ENCODE measurements around the gene MACF1. TPM values are rescaled to one million over a fixed set of nuclear protein-coding genes. Genes with fewer than 3 reads are reported as not detected.
"Not testable (repeated sequence)": the region's sequence is repeated elsewhere in the genome, so short reads cannot be mapped to it uniquely, and the experiment has no call there.

Gene MACF1
- total RNA-seq, 4 donors from 2014 or later = 421 to 942 (median 545) TPM

DNA sequence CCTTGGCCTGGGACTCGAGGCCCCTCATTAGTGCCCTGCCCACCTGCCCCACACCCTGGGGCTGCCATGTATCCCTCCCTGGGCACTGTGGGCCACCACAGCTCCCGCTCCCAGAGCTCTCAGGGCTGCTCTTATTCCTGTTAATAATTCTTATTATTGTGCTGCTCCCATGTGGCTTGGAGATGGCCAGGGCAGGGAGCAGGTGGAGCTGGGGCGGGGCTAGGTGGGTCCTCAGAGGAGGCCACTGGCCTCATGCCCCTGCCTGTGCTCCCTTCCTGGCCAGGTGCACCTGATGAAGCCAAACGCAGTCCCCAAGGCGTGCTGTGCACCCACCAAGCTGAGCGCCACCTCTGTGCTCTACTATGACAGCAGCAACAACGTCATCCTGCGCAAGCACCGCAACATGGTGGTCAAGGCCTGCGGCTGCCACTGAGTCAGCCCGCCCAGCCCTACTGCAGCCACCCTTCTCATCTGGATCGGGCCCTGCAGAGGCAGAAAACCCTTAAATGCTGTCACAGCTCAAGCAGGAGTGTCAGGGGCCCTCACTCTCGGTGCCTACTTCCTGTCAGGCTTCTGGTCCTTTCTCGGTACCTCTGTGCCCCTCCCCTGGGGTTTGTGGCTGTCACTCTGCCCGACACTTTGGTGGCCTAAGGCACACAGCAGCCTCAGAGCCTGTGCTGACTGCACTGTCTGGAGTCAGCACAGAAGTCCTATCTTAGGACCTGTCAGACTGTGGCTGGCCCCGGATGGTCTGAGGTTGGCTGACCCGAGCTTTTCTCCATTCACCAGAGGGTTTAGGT lies 321.1 kb downstream of the MACF1 start:
- H3K9me3 ChIP-seq = no peaks in the 10 kb centered on the region
- H3K4me1 ChIP-seq = no peaks in the 10 kb centered on the region
- no peaks in the 10 kb centered on the region for H3K27me3 ChIP-seq
- no peak for DNase-seq (ENCODE audit: low spot score in 2 of 2)
- no peak overlapping the region for H3K4me3 ChIP-seq
- TF ChIP-seq CTCF (IDR thresholded peaks at IDR 0.05) = no peak
- no peak for TF ChIP-seq POLR2AphosphoS5 (IDR thresholded peaks at IDR 0.05)
- no peak for TF ChIP-seq POLR2A (IDR thresholded peaks at IDR 0.05)
- no peak for TF ChIP-seq EP300 (IDR thresholded peaks at IDR 0.05)
- 93% methylated on average over 16 of the region's 17 CpGs for WGBS
- H3K27ac ChIP-seq = no peak overlapping the region
- peaks cover 44% of the 10 kb centered on the region for H3K36me3 ChIP-seq

DNA sequence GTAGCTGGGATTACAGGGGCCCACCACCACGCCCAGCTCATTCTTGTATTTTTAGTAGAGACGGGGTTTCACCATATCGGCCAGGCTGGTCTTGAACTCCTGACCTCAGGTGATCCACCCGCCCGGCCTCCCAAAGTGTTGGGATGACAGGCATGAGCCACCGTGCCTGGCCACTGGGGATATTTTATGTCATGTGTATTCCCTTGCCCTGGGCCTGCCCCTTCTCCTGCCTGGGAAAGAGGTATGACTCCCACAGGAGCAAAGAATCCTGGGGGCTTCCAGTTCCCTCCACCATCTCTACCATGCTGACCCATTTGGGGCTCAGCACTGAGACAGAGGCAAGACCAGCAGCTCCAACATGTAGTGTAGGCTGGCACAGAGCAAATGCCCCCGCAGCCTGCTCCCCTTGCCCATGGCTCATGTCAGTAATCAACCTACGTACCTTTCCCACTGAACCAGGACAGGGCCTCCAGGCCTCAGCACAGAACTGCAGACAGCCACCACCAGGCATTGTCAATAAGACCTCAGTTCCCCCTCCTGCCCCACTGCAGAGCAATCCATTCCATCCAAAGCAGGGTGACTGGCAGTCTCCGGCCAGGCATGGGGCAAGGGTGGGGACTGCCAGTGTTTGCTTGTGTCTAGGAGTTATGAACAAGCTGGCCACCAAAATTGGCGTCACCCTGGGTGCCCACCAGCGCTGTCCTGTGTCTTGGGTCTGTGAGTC lies 322.1 kb downstream of the MACF1 start:
- H3K9me3 ChIP-seq = no peaks in the 10 kb centered on the region
- H3K4me3 ChIP-seq = no peak overlapping the region
- H3K27ac ChIP-seq = no peak overlapping the region
- H3K27me3 ChIP-seq = no peaks in the 10 kb centered on the region
- H3K36me3 ChIP-seq = peaks cover 53% of the 10 kb centered on the region
- H3K4me1 ChIP-seq = no peaks in the 10 kb centered on the region
- DNase-seq (ENCODE audit: low spot score in 2 of 2) = no peak
- WGBS = 97% methylated on average over 10 of the region's 11 CpGs
- TF ChIP-seq POLR2A (IDR thresholded peaks at IDR 0.05) (no peak), POLR2AphosphoS5 (IDR thresholded peaks at IDR 0.05) (no peak), EP300 (IDR thresholded peaks at IDR 0.05) (no peak), CTCF (IDR thresholded peaks at IDR 0.05) (no peak)

DNA sequence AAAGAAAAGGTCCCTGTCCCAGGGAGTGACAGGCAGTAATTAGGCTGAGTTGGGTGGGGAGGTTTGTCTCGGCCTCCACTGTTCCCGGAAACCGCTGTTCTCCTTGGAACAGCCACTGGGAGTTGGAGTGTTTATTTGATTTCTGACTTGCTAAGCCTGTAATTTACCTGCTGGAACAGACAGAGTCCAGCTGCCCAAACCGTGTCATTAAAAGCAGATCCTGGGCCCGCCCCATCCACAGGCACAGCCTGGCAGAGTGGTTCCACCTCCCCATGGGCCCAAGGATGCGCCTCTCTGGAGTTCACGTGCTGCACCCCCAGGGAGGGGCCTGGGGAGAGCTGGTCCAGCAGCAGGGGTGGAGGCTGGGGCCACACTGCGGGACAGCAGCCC lies 322.7 kb downstream of the MACF1 start:
- DNase-seq (ENCODE audit: low spot score in 2 of 2); H3K9me3 ChIP-seq; H3K27me3 ChIP-seq; H3K27ac ChIP-seq; H3K4me1 ChIP-seq; H3K4me3 ChIP-seq: not testable (repeated sequence)
- peaks cover 58% of the 10 kb centered on the region for H3K36me3 ChIP-seq
- WGBS = 90% methylated on average over 8 of the region's 8 CpGs

- no peak overlapping the region for H3K4me3 ChIP-seq
- TF ChIP-seq POLR2A (IDR thresholded peaks at IDR 0.05) (no peak), POLR2AphosphoS5 (IDR thresholded peaks at IDR 0.05) (no peak), CTCF (IDR thresholded peaks at IDR 0.05) (no peak), EP300 (IDR thresholded peaks at IDR 0.05) (no peak)
- H3K9me3 ChIP-seq = no peaks in the 10 kb centered on the region
- H3K27me3 ChIP-seq = no peaks in the 10 kb centered on the region
- H3K4me1 ChIP-seq = no peaks in the 10 kb centered on the region
- 87% methylated on average over 4 of the region's 4 CpGs for WGBS
- peaks cover 60% of the 10 kb centered on the region for H3K36me3 ChIP-seq
- DNase-seq (ENCODE audit: low spot score in 2 of 2) = no peak
- H3K27ac ChIP-seq = no peak overlapping the region
Measured at GRCh38 chr1:39528082-39528481, 323.6 kb downstream of the MACF1 start.

DNA sequence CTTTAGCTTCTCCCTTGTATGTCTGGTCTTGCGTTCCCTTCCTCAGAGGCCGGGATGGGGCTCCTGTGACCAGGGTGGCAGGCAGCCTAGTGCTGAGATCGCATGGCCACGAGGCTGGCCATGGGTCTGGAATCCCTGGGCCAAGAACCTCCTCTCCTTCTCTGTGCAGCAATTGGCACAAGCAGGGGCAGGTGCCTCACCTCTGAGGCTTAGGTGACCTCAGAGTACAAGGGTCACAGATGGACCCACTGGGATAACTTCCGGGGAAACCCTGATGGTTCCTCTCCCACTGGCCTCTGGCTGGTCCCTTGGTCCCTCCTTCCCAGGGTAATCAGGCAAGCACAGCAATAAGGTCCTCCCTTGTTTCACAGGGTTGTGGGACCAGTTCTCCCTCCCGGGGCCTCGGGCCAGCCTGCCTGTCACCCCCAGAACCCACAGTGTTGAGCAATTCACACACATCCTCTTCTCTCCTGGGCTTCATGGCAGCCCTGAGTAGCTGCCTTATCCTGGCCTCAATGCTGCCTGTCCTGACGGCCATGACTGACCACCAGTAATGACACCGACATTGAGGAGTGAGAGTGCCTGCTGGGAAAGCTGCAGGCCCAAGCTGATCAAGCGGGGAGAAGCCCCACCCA lies 325.5 kb downstream of the MACF1 start:
- H3K27me3 ChIP-seq = no peaks in the 10 kb centered on the region
- TF ChIP-seq EP300 (IDR thresholded peaks at IDR 0.05) = no peak
- TF ChIP-seq CTCF (IDR thresholded peaks at IDR 0.05) = no peak
- TF ChIP-seq POLR2A (IDR thresholded peaks at IDR 0.05) = no peak
- no peak for TF ChIP-seq POLR2AphosphoS5 (IDR thresholded peaks at IDR 0.05)
- no peak overlapping the region for H3K27ac ChIP-seq
- no peak for DNase-seq (ENCODE audit: low spot score in 2 of 2)
- no peaks in the 10 kb centered on the region for H3K4me1 ChIP-seq
- 89% methylated on average over 9 of the region's 10 CpGs for WGBS
- no peak overlapping the region for H3K4me3 ChIP-seq
- peaks cover 72% of the 10 kb centered on the region for H3K36me3 ChIP-seq
- no peaks in the 10 kb centered on the region for H3K9me3 ChIP-seq
